GM12875 (cell line): ENCODE data around the gene IL11.
A peak's percentile ranks its signal among the peaks of the same experiment; 100 is the strongest.

Experiments
- H3K4me3 ChIP-seq: one replicate; pipeline ENCODE4 v1.5.1; 2011; ENCODE audit warnings: low read depth, low read length, control low read depth
- TF ChIP-seq, protein P1 (sequence below): IDR thresholded peaks from 2 replicates; pipeline ENCODE4 v1.5.1; 2011; ENCODE audit warnings: low read depth, mild to moderate bottlenecking, control low read depth, inconsistent platforms, low read length, moderate library complexity, borderline replicate concordance; ENCODE audit not compliant: insufficient read depth

IL11 gene

GRCh38 chr19:55389386-55390317, 19.4 kb upstream of the IL11 start:
- TF ChIP-seq, protein P1, sequence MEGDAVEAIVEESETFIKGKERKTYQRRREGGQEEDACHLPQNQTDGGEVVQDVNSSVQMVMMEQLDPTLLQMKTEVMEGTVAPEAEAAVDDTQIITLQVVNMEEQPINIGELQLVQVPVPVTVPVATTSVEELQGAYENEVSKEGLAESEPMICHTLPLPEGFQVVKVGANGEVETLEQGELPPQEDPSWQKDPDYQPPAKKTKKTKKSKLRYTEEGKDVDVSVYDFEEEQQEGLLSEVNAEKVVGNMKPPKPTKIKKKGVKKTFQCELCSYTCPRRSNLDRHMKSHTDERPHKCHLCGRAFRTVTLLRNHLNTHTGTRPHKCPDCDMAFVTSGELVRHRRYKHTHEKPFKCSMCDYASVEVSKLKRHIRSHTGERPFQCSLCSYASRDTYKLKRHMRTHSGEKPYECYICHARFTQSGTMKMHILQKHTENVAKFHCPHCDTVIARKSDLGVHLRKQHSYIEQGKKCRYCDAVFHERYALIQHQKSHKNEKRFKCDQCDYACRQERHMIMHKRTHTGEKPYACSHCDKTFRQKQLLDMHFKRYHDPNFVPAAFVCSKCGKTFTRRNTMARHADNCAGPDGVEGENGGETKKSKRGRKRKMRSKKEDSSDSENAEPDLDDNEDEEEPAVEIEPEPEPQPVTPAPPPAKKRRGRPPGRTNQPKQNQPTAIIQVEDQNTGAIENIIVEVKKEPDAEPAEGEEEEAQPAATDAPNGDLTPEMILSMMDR = no peak
- no peak overlapping the region for H3K4me3 ChIP-seq

DNA sequence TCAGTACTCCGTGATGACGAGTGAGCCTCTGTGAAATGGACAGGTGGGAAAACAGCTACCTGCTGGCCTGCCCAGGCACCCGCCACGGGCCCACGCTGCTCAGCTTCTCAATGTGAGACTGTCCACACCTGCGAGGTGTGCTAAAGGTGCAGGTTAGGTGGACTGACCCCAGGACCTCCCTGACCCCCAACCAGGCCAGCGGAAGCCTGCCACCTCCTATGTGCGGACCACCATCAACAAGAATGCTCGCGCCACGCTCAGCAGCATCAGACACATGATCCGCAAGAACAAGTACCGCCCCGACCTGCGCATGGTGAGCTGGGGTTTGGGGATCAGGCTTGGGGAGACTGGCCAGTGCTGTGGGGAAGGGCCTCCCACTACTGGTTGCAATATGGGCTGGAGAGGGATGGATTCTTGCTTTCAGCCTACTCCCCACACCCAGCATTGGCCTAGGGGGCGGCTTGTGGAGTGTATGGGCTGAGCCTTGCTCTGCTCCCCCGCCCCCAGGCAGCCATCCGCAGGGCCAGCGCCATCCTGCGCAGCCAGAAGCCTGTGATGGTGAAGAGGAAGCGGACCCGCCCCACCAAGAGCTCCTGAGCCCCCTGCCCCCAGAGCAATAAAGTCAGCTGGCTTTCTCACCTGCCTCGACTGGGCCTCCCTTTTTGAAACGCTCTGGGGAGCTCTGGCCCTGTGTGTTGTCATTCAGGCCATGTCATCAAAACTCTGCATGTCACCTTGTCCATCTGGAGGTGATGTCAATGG, 17.7 kb upstream of the IL11 start:
- peak overlapping the region; percentile 99 for H3K4me3 ChIP-seq
- TF ChIP-seq, protein P1 = no peak

- H3K4me3 ChIP-seq = peak overlapping the region; percentile 99
- TF ChIP-seq, protein P1 = no peak
These were observed 16.3 kb upstream of the IL11 start for GRCh38 chr19:55386493-55386971.

- peak within 1 kb of the TSS; percentile 99 for H3K4me3 ChIP-seq
- TF ChIP-seq, protein P1 = no peak
These were observed 15.6 kb upstream of the IL11 start, which contains the start of gene RPL28 for GRCh38 chr19:55385724-55386492. TSS of gene RPL28 (plus strand) at chr19:55385932. CDS start at chr19:55386358, 426 bp downstream.

DNA sequence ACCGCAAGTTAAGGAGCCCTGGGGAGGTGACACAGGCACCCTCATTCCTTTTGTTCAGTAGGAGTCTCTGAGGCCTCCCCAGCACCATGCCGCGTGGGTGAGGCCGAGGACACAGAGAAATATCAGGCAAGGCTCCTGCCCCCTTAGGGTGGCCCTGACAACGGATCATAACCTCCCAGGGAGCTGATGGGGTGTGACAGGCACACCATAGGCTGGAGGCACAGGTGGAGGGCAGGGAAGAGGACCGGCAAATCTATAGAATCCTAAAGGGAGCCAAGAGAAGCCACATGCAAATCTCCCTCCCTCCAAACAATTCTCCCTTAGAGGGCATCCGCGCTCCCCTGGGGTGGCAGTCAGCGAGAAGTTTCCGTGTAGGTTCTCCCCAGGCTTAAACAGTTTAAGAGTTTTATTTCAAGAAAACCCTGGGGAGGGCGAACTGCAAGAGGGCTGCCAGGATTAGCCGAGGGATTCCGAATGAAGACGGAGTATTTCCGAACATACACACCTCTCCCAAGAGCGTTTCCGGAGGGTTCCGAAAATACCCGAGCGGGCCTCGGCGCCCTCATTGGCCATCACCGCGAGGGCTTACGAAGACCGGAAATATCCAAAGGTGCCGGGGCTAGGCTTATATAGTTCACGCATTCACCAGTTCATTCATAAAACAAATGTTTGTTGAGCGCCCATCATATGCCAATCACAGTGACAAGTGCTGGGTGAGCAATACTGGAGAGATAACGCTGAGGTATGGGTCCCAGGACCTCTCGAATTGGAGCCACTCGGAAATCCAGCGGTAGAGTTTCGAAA, 14.9 kb upstream of the IL11 start:
- peak overlapping the region; percentile 99 for H3K4me3 ChIP-seq
- TF ChIP-seq, protein P1 = no peak
